ENCODE data around the gene ADAMTS20.

ADAMTS20 gene

DNA sequence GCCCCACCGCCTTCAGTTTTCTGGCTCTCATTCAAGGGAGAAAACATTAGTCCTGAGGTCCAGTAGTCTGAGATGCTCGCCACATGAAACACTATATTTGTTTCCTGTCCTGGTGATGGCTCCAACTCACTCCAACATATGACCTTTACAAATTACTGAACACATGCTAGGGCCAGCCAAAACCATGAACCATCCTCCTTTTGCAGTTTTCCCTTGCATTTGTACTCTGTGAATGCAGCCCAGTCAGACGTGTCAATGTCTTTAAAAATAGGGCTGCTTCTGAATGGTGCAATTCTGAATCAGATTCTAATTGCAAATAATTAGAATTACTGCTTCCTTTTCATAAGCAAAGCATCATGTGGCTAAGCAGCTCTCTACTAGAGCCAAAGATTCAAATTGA lies 36.0 kb downstream of the ADAMTS20 start:
- no peak overlapping the region for H3K4me3 ChIP-seq (ENCODE audit: low read depth, low read length)
- no peak for DNase-seq (ENCODE audit: low read depth)

GRCh38 chr12:43501703-43502102 lies 50.3 kb downstream of the ADAMTS20 start:
- peak; percentile 3 for DNase-seq (ENCODE audit: low read depth)
- no peak overlapping the region for H3K4me3 ChIP-seq (ENCODE audit: low read depth, low read length)

- no peak for DNase-seq (ENCODE audit: low read depth)
- no peak overlapping the region for H3K4me3 ChIP-seq (ENCODE audit: low read depth, low read length)
Observed at GRCh38 chr12:43493261-43493797, 58.7 kb downstream of the ADAMTS20 start.

DNA sequence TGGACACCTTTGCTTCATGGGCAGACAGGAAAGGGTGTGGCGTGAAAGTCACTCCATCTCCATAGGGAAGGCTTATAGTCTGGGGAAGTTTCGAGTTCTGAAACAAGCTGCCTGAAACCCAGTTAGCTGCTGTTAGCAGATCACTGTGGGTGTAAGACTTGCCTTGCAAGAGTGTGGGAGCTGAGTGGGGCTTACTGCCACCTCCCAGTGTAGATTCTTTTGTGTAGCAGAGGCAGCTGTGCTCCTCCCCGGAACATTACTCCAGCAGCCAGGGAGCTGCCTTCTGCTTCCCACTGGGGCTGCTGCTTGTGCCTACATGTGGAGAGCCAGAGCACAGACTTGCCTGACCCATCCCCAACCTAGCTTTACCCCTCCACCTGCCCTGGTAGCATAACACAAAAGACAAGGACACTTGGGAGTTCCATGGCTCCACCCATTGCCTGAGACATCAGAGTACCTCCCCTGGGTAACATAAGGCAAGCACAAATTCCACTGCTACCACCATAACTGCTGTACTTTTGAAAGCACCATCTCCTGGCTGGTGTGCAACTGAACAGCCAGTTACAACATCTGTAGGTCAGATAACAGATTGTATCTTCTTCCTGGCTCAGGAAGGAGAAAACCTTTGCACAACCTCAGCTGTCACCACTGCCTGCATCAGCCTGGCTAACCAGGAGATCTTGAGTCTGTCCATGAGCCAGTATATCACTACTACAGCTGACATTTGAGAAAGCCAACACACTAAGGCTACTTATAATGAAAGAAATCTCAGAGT lies 69.5 kb downstream of the ADAMTS20 start:
- H3K4me3 ChIP-seq (ENCODE audit: low read depth, low read length) = no peak overlapping the region
- no peak for DNase-seq (ENCODE audit: low read depth)

- no peak overlapping the region for H3K4me3 ChIP-seq (ENCODE audit: low read depth, low read length)
- no peak for DNase-seq (ENCODE audit: low read depth)
Observed at GRCh38 chr12:43480591-43480990, 71.4 kb downstream of the ADAMTS20 start.

- no peak overlapping the region for H3K4me3 ChIP-seq (ENCODE audit: low read depth, low read length)
- no peak for DNase-seq (ENCODE audit: low read depth)
Observed at GRCh38 chr12:43462741-43463140, 89.3 kb downstream of the ADAMTS20 start.

- DNase-seq (ENCODE audit: low read depth) = no peak
- no peak overlapping the region for H3K4me3 ChIP-seq (ENCODE audit: low read depth, low read length)
Observed at GRCh38 chr12:43462080-43462479, 89.9 kb downstream of the ADAMTS20 start.

DNA sequence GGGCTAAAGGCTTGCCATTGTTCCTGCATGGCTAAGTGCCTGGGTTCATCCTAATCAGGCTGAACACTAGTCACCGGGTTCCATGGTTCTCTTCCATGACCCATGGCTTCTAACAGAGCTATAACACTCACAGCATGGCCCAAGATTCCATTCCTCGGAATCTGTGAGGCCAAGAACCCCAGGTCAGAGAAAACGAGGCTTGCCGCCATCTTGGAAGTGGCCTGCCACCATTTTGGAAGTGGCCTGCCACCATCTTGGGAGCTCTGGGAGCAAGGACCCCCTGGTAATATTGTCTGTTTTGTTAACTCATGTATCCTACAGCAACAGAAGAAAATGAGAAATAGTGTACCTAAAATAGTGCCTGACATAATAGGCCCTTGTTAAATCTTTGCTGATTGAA lies 92.7 kb downstream of the ADAMTS20 start:
- H3K4me3 ChIP-seq (ENCODE audit: low read depth, low read length) = no peak overlapping the region
- no peak for DNase-seq (ENCODE audit: low read depth)

- no peak for DNase-seq (ENCODE audit: low read depth)
- H3K4me3 ChIP-seq (ENCODE audit: low read depth, low read length) = no peak overlapping the region
Observed at GRCh38 chr12:43453761-43454160, 98.2 kb downstream of the ADAMTS20 start.

- peak; percentile 15 for DNase-seq (ENCODE audit: low read depth)
- no peak overlapping the region for H3K4me3 ChIP-seq (ENCODE audit: low read depth, low read length)
Observed at GRCh38 chr12:43444940-43445564, 107.0 kb downstream of the ADAMTS20 start.

- DNase-seq (ENCODE audit: low read depth) = no peak
- no peak overlapping the region for H3K4me3 ChIP-seq (ENCODE audit: low read depth, low read length)
Observed at GRCh38 chr12:43436597-43436996, 115.4 kb downstream of the ADAMTS20 start.

DNA sequence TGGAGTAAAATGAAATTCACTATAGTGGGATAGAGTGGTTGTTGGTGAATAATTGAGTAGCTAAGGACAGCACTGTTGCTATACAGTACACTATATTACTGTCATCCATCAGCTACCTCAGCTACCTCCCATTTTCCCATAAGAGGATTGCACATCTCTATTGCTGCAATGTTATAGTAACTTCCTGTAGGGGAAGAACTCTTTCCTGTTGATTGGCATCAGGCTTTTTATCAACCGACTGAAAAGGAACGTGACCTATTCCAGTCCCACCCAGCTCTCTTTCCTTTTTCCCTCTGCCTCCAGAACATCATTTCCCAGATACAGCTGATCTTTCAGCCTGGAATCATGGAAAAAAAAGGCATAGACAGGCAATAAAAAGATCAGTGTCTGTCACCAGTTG lies 117.4 kb downstream of the ADAMTS20 start:
- no peak overlapping the region for H3K4me3 ChIP-seq (ENCODE audit: low read depth, low read length)
- no peak for DNase-seq (ENCODE audit: low read depth)

DNA sequence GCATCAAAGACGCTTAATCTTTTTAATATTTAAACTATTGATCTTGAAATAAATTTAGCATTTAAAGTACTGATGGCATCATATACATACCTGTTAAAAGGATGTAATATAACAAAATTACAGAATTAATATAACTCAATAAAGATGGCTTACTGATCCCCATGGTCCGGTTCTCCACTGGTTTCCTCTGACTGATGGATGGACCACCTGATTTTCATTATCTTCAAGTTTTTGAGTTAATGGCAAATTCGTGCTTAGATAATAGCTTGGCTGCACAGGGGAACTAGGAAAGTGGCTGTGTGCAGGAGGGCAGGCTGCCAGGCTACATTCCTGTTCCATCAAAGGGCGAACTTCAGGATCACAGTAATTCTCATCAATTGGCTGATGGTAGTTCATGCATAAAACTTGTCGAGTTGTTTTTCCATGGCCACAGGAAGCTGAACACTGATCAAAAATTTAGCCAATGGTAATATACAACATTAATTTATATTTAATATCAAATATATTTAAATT lies 123.9 kb downstream of the ADAMTS20 start:
- no peak overlapping the region for H3K4me3 ChIP-seq (ENCODE audit: low read depth, low read length)
- DNase-seq (ENCODE audit: low read depth) = no peak

- no peak for DNase-seq (ENCODE audit: low read depth)
- no peak overlapping the region for H3K4me3 ChIP-seq (ENCODE audit: low read depth, low read length)
Observed at GRCh38 chr12:43425361-43425760, 126.6 kb downstream of the ADAMTS20 start.

- H3K4me3 ChIP-seq (ENCODE audit: low read depth, low read length) = no peak overlapping the region
- DNase-seq (ENCODE audit: low read depth) = no peak
Observed at GRCh38 chr12:43416981-43417380, 135.0 kb downstream of the ADAMTS20 start.

DNA sequence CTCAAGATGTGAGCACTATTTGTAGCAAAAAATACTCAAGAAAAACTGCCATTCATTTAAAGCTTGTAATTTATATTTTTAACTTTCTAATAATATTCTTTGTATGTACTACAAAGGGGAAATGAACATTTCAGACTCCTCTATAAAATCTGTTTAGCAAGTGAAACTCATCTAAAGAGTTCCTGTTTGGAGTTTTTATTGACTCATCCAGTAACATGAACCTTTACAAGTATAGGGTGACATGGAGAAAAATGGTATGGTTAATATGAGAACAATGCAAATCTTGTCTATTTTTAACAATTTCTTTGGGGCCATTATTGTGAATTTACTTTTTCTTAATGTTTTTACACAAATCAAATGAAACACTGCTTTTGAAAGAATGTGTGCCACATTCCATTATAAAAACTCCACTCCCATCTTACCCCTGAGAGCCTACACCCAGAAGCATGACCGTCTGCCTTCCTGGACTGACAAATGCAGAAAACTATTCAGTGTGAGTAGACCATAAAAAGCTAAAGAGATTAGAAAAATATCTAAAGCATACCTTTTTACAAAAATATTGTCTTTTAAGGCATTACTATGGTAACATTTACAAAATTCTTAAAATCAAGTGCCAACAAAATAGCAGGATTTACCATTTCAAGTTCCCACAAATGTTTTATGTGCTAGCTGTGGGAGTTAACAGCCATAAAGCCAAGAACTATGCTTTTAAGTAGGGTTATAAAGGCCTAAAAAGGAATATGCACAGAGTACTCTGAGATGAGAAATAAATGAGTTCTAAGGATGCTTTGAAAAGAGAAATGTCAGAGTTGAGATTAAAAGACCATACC lies 144.0 kb downstream of the ADAMTS20 start:
- DNase-seq (ENCODE audit: low read depth) = no peak

DNA sequence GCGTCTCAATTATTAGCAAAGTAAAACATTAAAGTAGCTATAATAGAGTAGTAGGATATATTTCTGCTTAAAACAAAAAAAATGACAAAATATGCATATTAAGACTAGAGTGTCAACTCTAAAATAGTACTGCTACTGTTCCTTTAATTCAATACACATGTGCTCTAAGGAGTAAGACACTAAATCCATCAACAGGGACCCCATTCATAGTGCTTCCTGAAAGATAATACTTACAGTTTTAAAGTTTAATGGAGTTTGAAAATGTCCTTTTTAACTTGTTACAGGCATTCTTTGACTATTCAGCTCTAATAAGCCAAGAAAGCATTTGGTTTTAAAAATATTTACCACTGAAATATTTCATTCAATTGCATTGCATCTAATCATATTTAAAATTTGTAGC lies 145.2 kb downstream of the ADAMTS20 start:
- H3K4me3 ChIP-seq (ENCODE audit: low read depth, low read length) = no peak overlapping the region
- no peak for DNase-seq (ENCODE audit: low read depth)

More for the DNA sequence above, 144.0 kb downstream of the ADAMTS20 start:
- H3K4me3 ChIP-seq (ENCODE audit: low read depth, low read length) = no peak overlapping the region

DNA sequence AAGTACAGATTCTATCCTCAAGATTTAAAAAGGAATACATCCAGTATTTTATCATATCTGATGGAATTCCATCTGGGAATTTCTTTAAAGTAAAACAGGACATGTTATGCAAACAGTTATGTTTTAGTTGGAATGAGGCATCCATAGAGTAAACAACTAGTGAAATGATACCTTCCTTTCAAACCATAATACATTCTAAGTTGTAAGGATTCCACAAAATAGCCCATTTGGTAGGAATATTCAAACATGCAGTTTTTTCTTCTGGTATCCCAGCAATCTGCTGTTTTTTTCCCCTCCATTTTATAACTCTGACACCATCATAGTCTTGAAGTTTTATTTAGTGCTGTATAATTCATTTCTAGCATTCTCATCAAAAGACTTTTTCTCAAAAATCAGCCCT lies 149.6 kb downstream of the ADAMTS20 start:
- no peak for DNase-seq (ENCODE audit: low read depth)
- no peak overlapping the region for H3K4me3 ChIP-seq (ENCODE audit: low read depth, low read length)

GRCh38 chr12:43401096-43401495 lies 150.9 kb downstream of the ADAMTS20 start:
- no peak overlapping the region for H3K4me3 ChIP-seq (ENCODE audit: low read depth, low read length)
- no peak for DNase-seq (ENCODE audit: low read depth)

- DNase-seq (ENCODE audit: low read depth) = peak; percentile 3
- H3K4me3 ChIP-seq (ENCODE audit: low read depth, low read length) = no peak overlapping the region
Observed at GRCh38 chr12:43396671-43397070, 155.3 kb downstream of the ADAMTS20 start.

Measured in skeletal muscle cell (primary cell).